ENCODE measurements around the gene TOX3. TPM values are rescaled to one million over a fixed set of nuclear protein-coding genes. Genes with fewer than 3 reads are reported as not detected.

TOX3 gene
- total and polyA plus RNA-seq, 5 donors from 2014 or later = not detected

DNA sequence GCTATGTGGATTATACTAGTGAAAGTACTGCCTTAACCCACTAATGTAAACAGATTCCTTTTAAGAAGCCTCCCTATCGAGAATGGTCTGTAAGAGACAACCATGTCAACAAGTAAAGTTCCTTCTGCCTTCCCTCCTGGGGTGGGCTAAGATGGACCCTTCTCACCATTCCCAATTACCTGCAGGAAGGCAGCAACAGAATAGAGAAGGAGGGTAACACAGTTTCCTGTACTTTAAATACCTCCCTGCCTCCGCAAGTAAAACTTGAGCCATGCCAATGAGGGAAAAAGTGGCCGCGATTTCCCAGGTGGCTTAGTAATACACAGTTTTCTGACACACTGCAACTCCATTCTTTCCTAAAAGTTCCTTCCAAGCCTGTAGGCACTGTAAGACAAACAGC lies 45.2 kb downstream of the TOX3 start:
- H3K27me3 ChIP-seq (ENCODE audit: control insufficient read depth, insufficient read depth, low read length) = no peaks in the 10 kb centered on the region
- H3K27ac ChIP-seq (ENCODE audit: insufficient read depth, low read length, poor library complexity, severe bottlenecking) = no peak overlapping the region
- Mint-ChIP-seq H3K4me1 (no peaks in the 10 kb centered on the region), H3K27me3 (no peaks in the 10 kb centered on the region), H3K27ac (no peak overlapping the region), H3K9me3 (peaks cover 0 to 4% (median 2%) of the 10 kb centered on the region in 7 donors), H3K36me3 (no peaks in the 10 kb centered on the region), H3K4me3 (no peak overlapping the region)
- no peak for ATAC-seq (ENCODE audit: low read depth in 2 of 2)
- DNase-seq = no peak
- H3K4me3 ChIP-seq (ENCODE audit: low read depth, low read length) = no peak overlapping the region
- no peaks in the 10 kb centered on the region for H3K36me3 ChIP-seq (ENCODE audit: control insufficient read depth, insufficient read depth, low read length)
- H3K9me3 ChIP-seq (ENCODE audit: control insufficient read depth in 2 of 2, low read length in 2 of 2) = no peaks in the 10 kb centered on the region
- no peaks in the 10 kb centered on the region for H3K4me1 ChIP-seq (ENCODE audit: control insufficient read depth, insufficient read depth, low read length, poor library complexity, severe bottlenecking)

DNA sequence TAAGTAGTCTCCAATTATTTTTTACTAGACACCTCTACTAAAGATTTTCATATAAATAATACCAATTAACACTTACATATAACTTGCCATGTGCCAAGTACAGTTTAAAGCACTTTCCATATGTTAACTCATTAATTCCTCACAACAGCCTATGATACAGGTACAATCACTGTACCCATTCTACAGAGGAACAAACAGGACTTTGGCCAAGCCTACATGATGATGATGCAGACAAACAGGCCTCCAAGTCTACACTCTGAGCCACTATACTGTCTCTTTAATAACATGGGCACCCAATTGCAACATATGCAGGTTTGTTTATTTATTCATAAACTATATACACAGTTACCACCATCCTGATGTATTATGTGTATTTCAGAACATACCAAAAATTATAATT lies 46.0 kb downstream of the TOX3 start:
- DNase-seq (no peak), ATAC-seq (ENCODE audit: low read depth in 2 of 2) (no peak)
- no peaks in the 10 kb centered on the region for H3K36me3 ChIP-seq (ENCODE audit: control insufficient read depth, insufficient read depth, low read length)
- Mint-ChIP-seq H3K27ac (no peak overlapping the region), H3K27me3 (no peaks in the 10 kb centered on the region), H3K4me1 (no peaks in the 10 kb centered on the region), H3K4me3 (no peak overlapping the region), H3K9me3 (peaks cover 0 to 4% (median 2%) of the 10 kb centered on the region in 7 donors), H3K36me3 (no peaks in the 10 kb centered on the region)
- no peak overlapping the region for H3K4me3 ChIP-seq (ENCODE audit: low read depth, low read length)
- H3K27me3 ChIP-seq (ENCODE audit: control insufficient read depth, insufficient read depth, low read length) = no peaks in the 10 kb centered on the region
- no peak overlapping the region for H3K27ac ChIP-seq (ENCODE audit: insufficient read depth, low read length, poor library complexity, severe bottlenecking)
- H3K9me3 ChIP-seq (ENCODE audit: control insufficient read depth in 2 of 2, low read length in 2 of 2) = no peaks in the 10 kb centered on the region
- no peaks in the 10 kb centered on the region for H3K4me1 ChIP-seq (ENCODE audit: control insufficient read depth, insufficient read depth, low read length, poor library complexity, severe bottlenecking)

DNA sequence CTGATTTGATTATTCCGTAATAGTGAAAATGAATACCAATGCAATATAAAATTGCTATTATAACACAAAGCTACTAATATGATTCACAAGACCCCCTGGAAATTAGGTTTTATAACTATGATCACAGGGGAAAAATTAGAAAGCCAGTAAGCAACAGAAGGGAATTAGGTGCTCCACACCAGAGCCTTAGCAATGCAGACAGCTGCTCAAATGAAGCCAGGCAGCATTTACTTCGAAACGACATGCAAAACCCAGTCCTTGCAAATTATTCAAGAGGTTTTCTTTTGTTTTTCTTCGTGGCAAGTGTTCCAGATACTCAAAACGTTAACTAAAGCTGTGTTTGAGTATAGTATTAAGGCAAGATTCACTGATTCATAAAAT lies 47.9 kb downstream of the TOX3 start:
- Mint-ChIP-seq H3K27ac (no peak overlapping the region), H3K4me1 (no peaks in the 10 kb centered on the region), H3K27me3 (no peaks in the 10 kb centered on the region), H3K9me3 (peaks cover 0 to 4% (median 0%) of the 10 kb centered on the region in 7 donors), H3K36me3 (no peaks in the 10 kb centered on the region), H3K4me3 (no peak overlapping the region)
- no peak overlapping the region for H3K27ac ChIP-seq (ENCODE audit: insufficient read depth, low read length, poor library complexity, severe bottlenecking)
- no peaks in the 10 kb centered on the region for H3K27me3 ChIP-seq (ENCODE audit: control insufficient read depth, insufficient read depth, low read length)
- no peaks in the 10 kb centered on the region for H3K36me3 ChIP-seq (ENCODE audit: control insufficient read depth, insufficient read depth, low read length)
- H3K4me3 ChIP-seq (ENCODE audit: low read depth, low read length) = no peak overlapping the region
- H3K4me1 ChIP-seq (ENCODE audit: control insufficient read depth, insufficient read depth, low read length, poor library complexity, severe bottlenecking) = no peaks in the 10 kb centered on the region
- H3K9me3 ChIP-seq (ENCODE audit: control insufficient read depth in 2 of 2, low read length in 2 of 2) = no peaks in the 10 kb centered on the region
- ATAC-seq (ENCODE audit: low read depth in 2 of 2) (no peak), DNase-seq (no peak)

DNA sequence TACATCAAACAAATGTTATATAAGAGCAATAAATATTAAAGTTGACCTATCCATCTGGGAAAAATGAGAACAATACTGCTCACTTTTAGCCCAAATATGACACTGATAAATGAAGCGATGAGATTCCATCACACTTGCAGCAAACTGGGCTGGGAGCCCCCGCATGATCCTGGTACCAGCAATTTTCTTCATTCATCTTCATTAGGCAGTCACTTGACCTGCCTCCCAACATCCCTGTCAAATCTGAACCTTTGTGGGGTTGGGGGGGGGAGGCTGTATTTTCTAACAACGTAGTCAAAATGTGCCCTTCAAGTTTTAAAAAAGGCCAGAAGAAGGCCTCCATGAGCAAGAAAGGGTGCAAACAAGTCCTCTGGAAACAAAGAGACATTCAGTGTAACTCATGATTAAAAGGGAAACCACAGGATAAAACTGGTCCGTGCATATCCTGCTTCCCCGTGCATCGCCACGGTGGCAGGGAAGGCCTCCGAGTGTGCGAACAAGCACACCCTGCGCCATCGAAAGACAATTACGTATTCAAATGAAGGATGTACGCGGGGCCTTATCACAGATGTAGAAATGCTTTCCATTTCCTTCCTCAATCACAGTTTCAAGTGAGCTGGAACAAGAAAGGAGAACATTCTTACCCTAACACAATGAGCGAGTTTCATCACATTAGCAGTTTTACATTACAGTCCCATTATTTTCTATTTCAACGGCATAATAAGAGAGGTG lies 48.4 kb downstream of the TOX3 start:
- H3K27ac Mint-ChIP-seq = no peak overlapping the region
- no peaks in the 10 kb centered on the region for H3K4me1 ChIP-seq (ENCODE audit: control insufficient read depth, insufficient read depth, low read length, poor library complexity, severe bottlenecking)

DNA sequence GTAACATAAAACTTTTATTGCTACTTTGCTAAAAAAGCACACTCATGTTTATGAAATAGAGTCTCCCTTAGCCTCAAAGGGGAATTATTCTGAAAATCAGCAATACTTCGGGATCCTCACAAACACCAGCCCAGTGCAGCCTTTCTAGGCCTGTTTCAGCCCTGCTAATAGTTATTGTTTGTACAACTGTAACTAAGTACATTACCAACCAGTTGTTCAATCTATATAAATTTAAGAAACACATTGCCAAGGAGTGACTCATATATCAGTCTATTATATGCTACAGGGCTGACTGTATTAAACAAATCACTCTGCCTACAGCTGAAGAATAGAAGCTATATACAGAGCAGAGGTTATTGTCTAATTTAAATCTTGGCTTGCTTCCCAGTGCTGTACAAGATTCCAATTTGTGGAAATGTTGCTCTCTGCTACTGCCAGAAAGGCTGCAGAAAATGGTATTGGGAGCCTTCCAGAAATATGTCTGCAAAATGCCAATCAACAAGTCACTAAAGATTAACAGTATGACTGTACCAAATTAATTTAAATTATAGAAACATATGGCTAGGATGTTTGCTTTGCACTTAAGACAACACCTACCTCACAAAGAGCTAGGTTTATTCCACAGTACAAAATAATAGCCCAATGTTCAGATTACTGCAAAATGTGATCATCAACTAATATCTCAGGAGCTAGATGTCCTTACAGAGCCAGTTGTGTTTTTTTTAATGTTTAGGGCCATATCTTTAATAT lies 49.7 kb downstream of the TOX3 start:
- Mint-ChIP-seq H3K27me3 (no peaks in the 10 kb centered on the region), H3K9me3 (peaks cover 0 to 2% (median 0%) of the 10 kb centered on the region in 7 donors), H3K36me3 (no peaks in the 10 kb centered on the region)

More for the DNA sequence above, 48.4 kb downstream of the TOX3 start:
- Histone ChIP-seq H3K4me3 (ENCODE audit: low read depth, low read length) (no peak overlapping the region), H3K27ac (ENCODE audit: insufficient read depth, low read length, poor library complexity, severe bottlenecking) (no peak overlapping the region), H3K9me3 (ENCODE audit: control insufficient read depth in 2 of 2, low read length in 2 of 2) (no peaks in the 10 kb centered on the region), H3K36me3 (ENCODE audit: control insufficient read depth, insufficient read depth, low read length) (no peaks in the 10 kb centered on the region), H3K27me3 (ENCODE audit: control insufficient read depth, insufficient read depth, low read length) (no peaks in the 10 kb centered on the region)
- Mint-ChIP-seq H3K27me3 (no peaks in the 10 kb centered on the region), H3K36me3 (no peaks in the 10 kb centered on the region), H3K4me1 (no peaks in the 10 kb centered on the region), H3K9me3 (peaks cover 0 to 4% (median 0%) of the 10 kb centered on the region in 7 donors), H3K4me3 (no peak overlapping the region)
- no peak for ATAC-seq (ENCODE audit: low read depth in 2 of 2)
- DNase-seq = no peak

DNA sequence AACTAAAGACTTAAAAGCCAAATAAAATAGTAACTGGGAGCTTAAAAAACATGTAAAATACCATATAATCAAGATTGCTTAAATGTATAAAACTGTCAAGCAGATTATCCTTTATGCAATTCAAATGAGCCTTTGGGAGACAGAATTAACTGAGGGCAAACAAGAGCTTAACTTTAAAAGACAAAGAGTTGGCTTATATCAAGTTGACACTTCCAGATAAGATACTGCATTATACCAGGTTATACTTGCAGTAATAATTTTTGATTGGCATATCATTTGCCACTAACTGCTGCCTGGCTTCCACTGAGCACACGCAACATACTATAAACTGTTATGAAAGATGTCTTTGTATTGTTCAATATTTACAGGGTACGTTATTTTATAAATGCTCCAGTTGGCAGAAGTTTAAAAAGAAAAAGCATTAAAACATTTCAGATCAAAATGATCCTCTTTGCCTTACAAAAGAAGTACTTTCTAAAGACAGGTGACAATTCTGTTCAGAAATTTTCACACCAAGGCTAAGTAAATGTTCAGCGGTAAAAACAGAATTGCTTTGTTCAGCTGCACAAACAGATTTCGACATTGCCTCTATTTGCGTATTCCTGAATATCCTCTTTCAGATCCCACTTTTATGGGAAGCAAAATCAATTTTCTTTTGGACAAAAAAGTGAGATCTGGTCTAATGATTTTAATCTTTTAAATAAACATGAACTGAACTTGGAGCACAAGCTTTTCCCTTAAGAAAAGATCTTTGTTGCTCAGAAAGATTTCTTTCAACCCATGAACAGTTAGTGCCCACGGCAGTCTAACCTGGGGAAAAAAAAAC lies 50.7 kb downstream of the TOX3 start:
- Histone ChIP-seq H3K4me1 (ENCODE audit: control insufficient read depth, insufficient read depth, low read length, poor library complexity, severe bottlenecking) (no peaks in the 10 kb centered on the region), H3K36me3 (ENCODE audit: control insufficient read depth, insufficient read depth, low read length) (no peaks in the 10 kb centered on the region), H3K4me3 (ENCODE audit: low read depth, low read length) (no peak overlapping the region), H3K27ac (ENCODE audit: insufficient read depth, low read length, poor library complexity, severe bottlenecking) (no peak overlapping the region), H3K27me3 (ENCODE audit: control insufficient read depth, insufficient read depth, low read length) (no peaks in the 10 kb centered on the region), H3K9me3 (ENCODE audit: control insufficient read depth in 2 of 2, low read length in 2 of 2) (no peaks in the 10 kb centered on the region)
- H3K27ac Mint-ChIP-seq = no peak overlapping the region
- H3K4me1 Mint-ChIP-seq = no peaks in the 10 kb centered on the region
- no peak overlapping the region for H3K4me3 Mint-ChIP-seq
- DNase-seq (no peak), ATAC-seq (ENCODE audit: low read depth in 2 of 2) (no peak)
- no peaks in the 10 kb centered on the region for H3K36me3 Mint-ChIP-seq
- H3K9me3 Mint-ChIP-seq = peaks cover 0 to 2% (median 0%) of the 10 kb centered on the region in 7 donors
- no peaks in the 10 kb centered on the region for H3K27me3 Mint-ChIP-seq

More for the DNA sequence above, 49.7 kb downstream of the TOX3 start:
- no peak for ATAC-seq (ENCODE audit: low read depth in 2 of 2)
- Histone ChIP-seq H3K4me3 (ENCODE audit: low read depth, low read length) (no peak overlapping the region), H3K9me3 (ENCODE audit: control insufficient read depth in 2 of 2, low read length in 2 of 2) (no peaks in the 10 kb centered on the region), H3K4me1 (ENCODE audit: control insufficient read depth, insufficient read depth, low read length, poor library complexity, severe bottlenecking) (no peaks in the 10 kb centered on the region), H3K36me3 (ENCODE audit: control insufficient read depth, insufficient read depth, low read length) (no peaks in the 10 kb centered on the region), H3K27me3 (ENCODE audit: control insufficient read depth, insufficient read depth, low read length) (no peaks in the 10 kb centered on the region), H3K27ac (ENCODE audit: insufficient read depth, low read length, poor library complexity, severe bottlenecking) (no peak overlapping the region)
- DNase-seq = no peak
- H3K27ac Mint-ChIP-seq = no peak overlapping the region
- H3K4me1 Mint-ChIP-seq = no peaks in the 10 kb centered on the region
- H3K4me3 Mint-ChIP-seq = no peak overlapping the region

DNA sequence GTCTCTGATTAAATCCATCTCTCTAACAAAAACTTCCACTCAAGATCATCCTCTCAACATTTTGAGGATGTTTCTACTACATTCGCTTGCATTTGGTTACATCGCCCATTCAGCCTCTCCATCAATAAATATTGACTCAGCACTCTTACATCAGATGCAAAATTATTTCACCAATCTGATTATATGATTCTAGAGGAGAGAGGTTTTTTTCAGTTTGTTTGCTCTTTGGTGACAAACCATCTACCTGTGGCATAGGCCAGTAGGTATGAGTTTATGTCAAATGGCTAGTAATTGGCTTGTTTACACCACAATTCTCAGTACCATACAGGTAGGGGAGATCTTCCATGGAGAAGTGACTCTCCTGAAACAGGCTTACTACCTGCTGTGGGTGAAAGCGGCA lies 52.3 kb downstream of the TOX3 start:
- no peaks in the 10 kb centered on the region for H3K4me1 ChIP-seq (ENCODE audit: control insufficient read depth, insufficient read depth, low read length, poor library complexity, severe bottlenecking)
- no peaks in the 10 kb centered on the region for H3K36me3 Mint-ChIP-seq
- H3K27me3 Mint-ChIP-seq = no peaks in the 10 kb centered on the region
- DNase-seq (no peak), ATAC-seq (ENCODE audit: low read depth in 2 of 2) (no peak)
- no peaks in the 10 kb centered on the region for H3K27me3 ChIP-seq (ENCODE audit: control insufficient read depth, insufficient read depth, low read length)
- H3K9me3 ChIP-seq (ENCODE audit: control insufficient read depth in 2 of 2, low read length in 2 of 2) = no peaks in the 10 kb centered on the region
- H3K27ac Mint-ChIP-seq = peak overlapping the region in 1 of 3 donors; percentile 76
- H3K4me3 Mint-ChIP-seq = no peak overlapping the region
- no peak overlapping the region for H3K4me3 ChIP-seq (ENCODE audit: low read depth, low read length)
- H3K27ac ChIP-seq (ENCODE audit: insufficient read depth, low read length, poor library complexity, severe bottlenecking) = no peak overlapping the region
- peaks cover 0 to 5% (median 0%) of the 10 kb centered on the region in 7 donors for H3K9me3 Mint-ChIP-seq
- no peaks in the 10 kb centered on the region for H3K36me3 ChIP-seq (ENCODE audit: control insufficient read depth, insufficient read depth, low read length)
- no peaks in the 10 kb centered on the region for H3K4me1 Mint-ChIP-seq
